ENCODE measurements around the gene ME3. TPM values are rescaled to one million over a fixed set of nuclear protein-coding genes. Genes with fewer than 3 reads are reported as not detected.

Gene ME3
- polyA plus RNA-seq, 1 donor from 2014 or later = not detected

DNA sequence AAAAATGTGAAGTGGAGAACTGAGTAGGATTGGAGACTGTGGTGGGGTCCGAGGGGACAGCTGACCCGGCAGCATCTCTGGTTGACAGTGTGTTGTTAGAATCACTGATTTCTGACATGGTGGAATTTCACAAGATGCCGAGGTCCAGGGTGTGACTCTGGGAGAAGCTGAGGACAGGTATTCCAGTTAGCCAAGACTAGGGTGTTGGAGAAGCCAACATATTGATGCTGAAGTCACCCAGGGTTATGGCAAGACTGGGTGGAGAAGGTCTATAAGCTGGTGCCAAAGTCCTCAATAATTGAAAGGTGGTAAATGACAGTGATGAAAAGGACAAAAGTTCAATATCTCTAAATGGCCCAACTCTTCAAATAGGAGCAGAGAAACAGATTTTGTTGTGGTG is 86.1 kb downstream of the ME3 start:
- Mint-ChIP-seq H3K9me3 (no peaks in the 10 kb centered on the region), H3K36me3 (no peaks in the 10 kb centered on the region), H3K4me3 (no peak overlapping the region), H3K27me3 (peaks cover 4% of the 10 kb centered on the region), H3K4me1 (no peaks in the 10 kb centered on the region), H3K27ac (no peak overlapping the region)

DNA sequence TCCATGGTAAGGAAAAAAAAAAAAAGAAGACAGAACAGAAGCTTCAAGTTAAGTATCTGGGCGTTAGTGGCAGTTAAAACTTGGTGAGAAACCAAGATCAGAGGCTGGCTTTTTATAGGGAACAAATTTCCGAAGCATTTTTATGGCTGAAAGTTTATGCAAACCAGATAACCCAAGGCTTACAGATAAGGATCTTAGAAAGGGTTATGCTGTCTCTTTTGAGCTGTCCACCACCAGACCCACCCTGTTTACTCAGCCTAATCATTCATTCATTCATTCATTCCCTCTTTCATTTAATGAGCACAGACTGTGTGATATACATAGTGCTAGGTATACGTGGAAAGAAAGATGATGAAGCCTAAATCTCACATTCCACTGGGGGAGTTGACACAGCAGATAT is 89.5 kb downstream of the ME3 start:
- Mint-ChIP-seq H3K27ac (no peak overlapping the region), H3K4me3 (no peak overlapping the region), H3K36me3 (no peaks in the 10 kb centered on the region), H3K9me3 (no peaks in the 10 kb centered on the region), H3K4me1 (no peaks in the 10 kb centered on the region), H3K27me3 (peaks cover 4% of the 10 kb centered on the region)

DNA sequence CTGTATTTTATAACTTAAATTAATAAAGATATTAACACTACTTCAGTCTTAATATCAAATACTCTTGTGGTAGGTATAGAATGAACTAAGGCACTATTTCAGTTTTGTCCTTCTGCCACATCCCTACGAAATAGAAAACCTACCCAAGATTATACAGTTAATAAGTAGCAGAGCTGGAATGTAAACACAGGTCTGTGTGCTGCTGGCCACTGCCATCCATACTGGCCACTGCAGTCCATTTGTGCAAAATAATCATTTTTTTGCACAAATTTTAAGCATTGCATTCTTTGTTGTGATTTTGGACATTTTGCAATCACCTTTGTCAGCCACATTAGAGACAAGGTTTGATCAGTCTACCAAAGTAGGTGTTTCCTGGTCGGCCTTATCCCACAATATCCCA is 91.9 kb downstream of the ME3 start:
- Mint-ChIP-seq H3K36me3 (no peaks in the 10 kb centered on the region), H3K4me3 (no peak overlapping the region), H3K4me1 (no peaks in the 10 kb centered on the region), H3K27me3 (peaks cover 4% of the 10 kb centered on the region), H3K9me3 (no peaks in the 10 kb centered on the region), H3K27ac (no peak overlapping the region)

DNA sequence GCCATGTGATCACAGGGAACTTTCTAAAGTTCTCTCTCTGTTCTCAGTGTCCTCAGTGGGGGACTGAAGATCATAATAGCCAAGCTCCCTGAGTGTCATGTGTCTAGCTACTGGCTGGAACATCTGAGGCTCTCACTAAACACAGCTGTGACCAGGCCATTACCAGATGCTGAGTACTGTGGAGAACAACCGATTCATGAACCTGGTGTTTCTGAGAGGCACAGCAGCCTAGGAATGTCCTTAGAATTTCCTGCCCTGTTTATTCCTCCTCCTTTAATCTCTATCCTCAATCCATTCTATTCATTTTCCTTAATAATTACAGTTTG is 93.0 kb downstream of the ME3 start:
- H3K27me3 Mint-ChIP-seq = peaks cover 4% of the 10 kb centered on the region
- H3K27ac Mint-ChIP-seq = no peak overlapping the region
- no peaks in the 10 kb centered on the region for H3K4me1 Mint-ChIP-seq
- H3K36me3 Mint-ChIP-seq = no peaks in the 10 kb centered on the region
- H3K4me3 Mint-ChIP-seq = no peak overlapping the region
- no peaks in the 10 kb centered on the region for H3K9me3 Mint-ChIP-seq

DNA sequence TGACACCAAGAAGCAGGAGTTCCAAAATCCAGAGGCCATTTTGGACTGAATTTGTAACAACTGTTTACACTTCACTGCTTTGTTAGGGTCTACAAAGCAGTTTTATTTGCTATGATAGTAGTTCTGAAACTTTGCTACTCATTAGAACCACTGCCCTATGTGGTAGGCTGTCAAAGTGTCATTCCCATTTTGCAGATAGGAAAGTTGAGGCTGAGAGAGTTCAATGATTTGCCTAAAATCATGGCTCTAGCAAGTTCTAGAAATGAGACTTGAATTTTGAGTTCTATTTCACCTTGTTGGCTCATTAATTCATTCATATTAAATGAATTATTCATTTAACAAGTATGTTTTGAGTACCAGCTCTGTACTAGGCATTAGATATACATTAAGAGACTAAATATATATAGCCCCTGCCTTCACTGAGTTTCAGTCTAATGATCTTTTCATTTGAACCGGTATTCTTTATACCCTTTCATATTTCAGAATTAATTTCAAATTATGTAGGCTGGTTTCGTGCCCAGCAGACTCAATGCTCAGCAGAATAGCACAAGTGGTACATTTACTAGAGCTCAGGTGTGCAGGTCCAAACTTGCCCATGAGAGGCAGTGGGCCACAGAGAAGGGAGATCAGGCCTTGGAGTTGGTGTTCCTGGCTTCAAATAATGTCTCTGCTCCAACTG is 93.5 kb downstream of the ME3 start:
- H3K27ac Mint-ChIP-seq = no peak overlapping the region
- no peak overlapping the region for H3K4me3 Mint-ChIP-seq
- H3K27me3 Mint-ChIP-seq = peaks cover 4% of the 10 kb centered on the region
- H3K36me3 Mint-ChIP-seq = no peaks in the 10 kb centered on the region
- no peaks in the 10 kb centered on the region for H3K9me3 Mint-ChIP-seq
- no peaks in the 10 kb centered on the region for H3K4me1 Mint-ChIP-seq

DNA sequence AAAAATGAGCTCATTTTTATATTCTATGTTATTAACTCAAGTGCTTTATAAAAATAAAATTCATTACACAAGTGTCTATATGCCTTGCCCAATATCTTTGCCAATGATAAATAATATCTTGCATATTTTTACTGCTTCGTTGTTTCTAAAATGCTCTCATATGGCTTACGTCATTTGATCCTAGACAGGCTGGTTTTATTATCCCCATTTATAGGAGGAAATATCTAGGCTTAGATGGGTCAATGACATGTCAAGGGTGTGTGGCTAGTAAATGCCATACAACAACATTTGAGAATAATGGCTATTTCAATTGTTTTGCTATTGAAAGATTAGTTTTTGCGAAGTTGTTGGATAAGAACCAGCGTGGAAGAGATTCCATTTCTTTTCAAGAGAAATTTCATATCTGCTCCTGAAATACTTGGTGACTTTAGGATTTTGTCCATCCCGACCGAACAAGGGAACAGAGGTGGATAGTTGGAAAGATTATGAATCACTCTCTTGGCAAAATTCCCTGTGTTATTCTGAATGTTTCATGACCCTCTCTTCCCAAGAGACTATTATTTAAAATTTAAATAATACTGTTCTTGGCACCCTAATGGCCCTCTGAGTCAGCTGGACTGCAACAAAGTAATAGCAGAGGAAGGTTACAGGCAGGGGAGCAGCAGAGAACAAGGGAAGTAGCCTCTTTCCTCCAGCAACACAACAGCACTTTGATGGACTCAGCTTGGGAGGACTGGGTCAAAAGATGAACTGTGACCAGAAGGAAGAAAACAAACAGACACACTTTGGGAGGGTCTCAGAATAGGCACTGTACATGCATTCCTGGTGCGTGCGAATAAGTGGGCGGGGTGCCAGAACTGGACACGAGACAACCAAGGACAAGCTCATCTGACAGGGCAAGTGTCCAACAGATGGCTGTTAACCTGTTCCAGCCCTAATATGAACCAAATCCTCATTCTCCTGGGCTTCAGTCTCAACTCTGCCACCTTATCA is 94.5 kb downstream of the ME3 start:
- H3K27me3 Mint-ChIP-seq = peaks cover 4% of the 10 kb centered on the region
- H3K27ac Mint-ChIP-seq = no peak overlapping the region
- H3K4me3 Mint-ChIP-seq = no peak overlapping the region
- H3K4me1 Mint-ChIP-seq = no peaks in the 10 kb centered on the region
- H3K36me3 Mint-ChIP-seq = no peaks in the 10 kb centered on the region
- H3K9me3 Mint-ChIP-seq = no peaks in the 10 kb centered on the region

DNA sequence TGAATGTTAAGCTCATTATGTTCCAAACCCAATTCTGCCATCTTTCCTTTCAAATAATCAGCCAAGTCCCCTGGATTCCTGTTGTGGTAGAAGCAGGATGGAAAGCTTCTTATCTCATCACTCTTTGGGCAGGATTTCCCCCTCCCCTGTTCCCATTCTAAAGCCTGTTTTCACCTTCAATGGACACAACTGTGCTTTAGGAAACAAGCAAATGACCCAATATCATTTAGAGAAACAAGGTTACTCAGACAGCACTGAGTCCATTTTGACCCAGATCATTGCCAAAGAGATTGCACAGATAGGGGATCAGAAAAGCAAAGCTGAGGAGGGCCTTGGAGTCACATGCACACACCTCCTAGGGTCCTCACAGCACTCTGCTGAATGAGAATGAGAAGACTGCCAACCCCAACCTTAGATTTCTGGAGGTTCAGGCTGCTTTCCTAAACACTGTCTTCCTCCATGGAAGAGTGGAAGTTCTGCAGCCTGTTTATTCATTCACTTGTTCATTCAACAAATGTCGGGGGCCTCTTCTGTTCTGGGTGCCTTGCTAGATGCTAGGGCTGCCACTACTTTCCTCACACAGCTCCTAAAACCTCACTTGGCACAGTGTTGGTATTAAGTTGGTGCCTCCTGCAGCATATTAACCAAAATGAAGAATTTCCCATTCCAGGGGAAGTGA is 95.3 kb downstream of the ME3 start:
- peaks cover 4% of the 10 kb centered on the region for H3K27me3 Mint-ChIP-seq
- peaks cover 2% of the 10 kb centered on the region for H3K36me3 Mint-ChIP-seq
- no peaks in the 10 kb centered on the region for H3K9me3 Mint-ChIP-seq

DNA sequence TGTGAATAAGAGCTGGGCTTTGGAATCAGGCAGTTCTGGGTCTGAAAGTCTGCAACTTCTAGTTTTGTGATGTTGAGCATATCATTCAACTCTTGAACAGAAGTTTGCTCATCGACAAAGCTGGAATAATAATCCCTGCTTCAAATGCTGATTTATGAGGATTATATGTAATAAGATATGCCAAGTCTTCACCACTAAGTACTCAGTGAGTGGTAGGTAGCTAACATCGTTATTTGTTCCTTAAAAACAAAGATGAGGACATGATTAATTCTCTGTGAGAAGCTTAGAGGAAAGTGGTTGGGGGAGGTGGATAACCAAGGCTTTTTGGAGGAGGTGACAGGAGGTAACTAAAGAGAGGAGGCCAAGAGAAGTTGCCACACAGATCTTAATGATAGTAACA is 96.5 kb downstream of the ME3 start:
- Mint-ChIP-seq H3K36me3 (peaks cover 2% of the 10 kb centered on the region), H3K4me1 (no peaks in the 10 kb centered on the region), H3K4me3 (no peak overlapping the region), H3K9me3 (no peaks in the 10 kb centered on the region), H3K27me3 (no peaks in the 10 kb centered on the region), H3K27ac (no peak overlapping the region)

More for the DNA sequence above, 95.3 kb downstream of the ME3 start:
- H3K4me1 Mint-ChIP-seq = no peaks in the 10 kb centered on the region
- H3K27ac Mint-ChIP-seq = no peak overlapping the region
- no peak overlapping the region for H3K4me3 Mint-ChIP-seq

DNA sequence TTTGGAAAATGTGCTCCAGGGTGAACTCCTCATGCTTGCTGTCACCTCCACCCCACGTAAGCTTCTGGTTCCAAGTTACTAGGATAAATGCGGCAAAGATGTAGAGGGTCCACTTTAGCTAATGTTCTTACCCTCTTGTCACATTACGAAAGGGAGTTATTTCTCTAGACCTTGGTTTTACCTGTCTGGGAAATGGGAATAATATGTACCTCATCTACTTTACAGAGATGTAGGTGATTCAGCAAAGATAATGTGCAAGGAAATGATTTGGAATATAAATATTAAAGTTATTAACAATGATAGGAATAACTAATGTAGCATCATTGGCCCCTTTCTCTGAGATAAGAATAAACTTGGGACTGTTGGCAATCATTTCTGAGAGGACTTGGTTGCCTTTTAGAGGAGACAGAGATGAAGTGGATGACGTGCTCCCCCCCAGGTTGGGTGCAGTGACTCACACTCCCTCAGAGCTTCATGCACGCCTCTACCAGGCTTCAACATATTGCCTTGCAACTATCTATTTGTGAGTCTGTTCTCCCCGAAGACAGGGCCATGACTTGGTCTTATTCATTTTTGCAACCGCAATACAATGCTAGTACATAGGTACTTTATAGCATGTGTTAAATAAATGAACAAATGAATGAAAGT is 97.1 kb downstream of the ME3 start:
- Mint-ChIP-seq H3K36me3 (peaks cover 2% of the 10 kb centered on the region), H3K4me3 (no peak overlapping the region), H3K9me3 (no peaks in the 10 kb centered on the region), H3K27ac (no peak overlapping the region), H3K27me3 (peaks cover 1% of the 10 kb centered on the region), H3K4me1 (no peaks in the 10 kb centered on the region)

DNA sequence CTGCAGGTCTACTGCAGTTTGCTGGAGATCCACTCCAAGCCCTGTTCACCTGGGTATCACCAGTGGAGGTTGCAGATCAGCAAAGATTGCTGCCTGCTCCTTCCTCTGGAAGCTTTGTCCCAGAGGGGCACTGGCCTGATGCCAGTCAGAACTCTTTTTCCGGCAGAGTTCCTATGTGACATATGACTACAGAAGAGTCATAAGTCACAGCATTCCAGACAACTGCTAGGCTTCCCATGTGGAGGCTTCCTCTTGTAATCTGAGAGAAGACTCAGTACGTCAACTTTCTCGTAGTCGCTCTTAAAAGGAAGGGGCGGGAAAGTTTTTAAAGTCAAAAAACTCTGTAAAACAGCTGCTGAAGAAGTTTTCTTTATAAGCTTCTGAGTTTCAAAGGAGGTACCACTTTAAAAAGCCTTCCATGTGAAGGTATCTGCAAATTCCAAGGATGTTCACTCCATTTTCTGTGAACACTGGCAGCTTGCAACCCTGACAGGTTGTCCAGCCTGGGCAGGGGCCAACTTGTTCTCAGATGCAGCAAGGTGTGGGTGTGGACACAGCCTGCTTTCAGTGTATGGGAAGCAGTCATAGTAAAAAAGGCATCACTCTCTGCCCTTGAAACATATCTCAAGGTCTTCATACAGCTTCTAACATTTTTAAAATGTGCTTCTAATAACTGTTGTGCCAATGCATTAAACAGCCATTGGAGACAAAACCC is 97.8 kb downstream of the ME3 start:
- no peak overlapping the region for H3K27ac Mint-ChIP-seq
- H3K27me3 Mint-ChIP-seq = peaks cover 1% of the 10 kb centered on the region
- peaks cover 2% of the 10 kb centered on the region for H3K36me3 Mint-ChIP-seq
- H3K4me1 Mint-ChIP-seq = no peaks in the 10 kb centered on the region
- H3K9me3 Mint-ChIP-seq = no peaks in the 10 kb centered on the region
- no peak overlapping the region for H3K4me3 Mint-ChIP-seq

DNA sequence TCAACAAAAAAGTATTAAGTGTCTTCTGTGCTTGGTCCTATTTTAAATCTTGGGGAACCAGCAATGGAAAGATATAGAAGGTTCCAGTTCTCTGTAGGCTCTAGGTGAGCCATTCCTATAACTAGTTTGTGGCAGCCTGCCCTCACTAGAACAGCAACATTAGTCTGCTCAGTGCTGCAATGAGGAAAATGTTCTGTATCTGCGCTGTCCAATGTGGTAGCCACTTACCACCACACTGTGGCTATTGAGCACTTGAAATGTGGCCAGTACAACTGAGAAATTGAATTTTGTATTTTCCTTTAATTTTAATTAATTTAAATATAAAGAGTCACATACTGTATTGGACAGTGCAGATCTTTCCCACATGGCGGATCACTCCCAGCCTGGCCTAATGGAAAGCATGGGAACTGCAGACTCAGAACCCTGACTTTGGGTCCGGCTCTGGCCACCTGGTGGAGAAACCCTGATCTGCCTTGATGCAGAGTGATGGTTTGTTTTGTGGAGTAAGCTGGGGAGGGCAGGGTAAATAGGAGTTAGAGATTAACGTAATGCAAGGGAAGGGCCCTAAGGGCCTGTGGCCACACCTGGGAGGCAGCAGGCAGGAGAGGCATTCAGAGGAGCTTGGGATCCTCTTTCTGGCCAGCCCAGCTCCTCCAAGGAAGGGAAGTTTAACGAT is 101.0 kb downstream of the ME3 start:
- Mint-ChIP-seq H3K9me3 (no peaks in the 10 kb centered on the region), H3K4me1 (no peaks in the 10 kb centered on the region), H3K36me3 (peaks cover 3% of the 10 kb centered on the region), H3K27me3 (peaks cover 3% of the 10 kb centered on the region), H3K4me3 (no peak overlapping the region), H3K27ac (no peak overlapping the region)

DNA sequence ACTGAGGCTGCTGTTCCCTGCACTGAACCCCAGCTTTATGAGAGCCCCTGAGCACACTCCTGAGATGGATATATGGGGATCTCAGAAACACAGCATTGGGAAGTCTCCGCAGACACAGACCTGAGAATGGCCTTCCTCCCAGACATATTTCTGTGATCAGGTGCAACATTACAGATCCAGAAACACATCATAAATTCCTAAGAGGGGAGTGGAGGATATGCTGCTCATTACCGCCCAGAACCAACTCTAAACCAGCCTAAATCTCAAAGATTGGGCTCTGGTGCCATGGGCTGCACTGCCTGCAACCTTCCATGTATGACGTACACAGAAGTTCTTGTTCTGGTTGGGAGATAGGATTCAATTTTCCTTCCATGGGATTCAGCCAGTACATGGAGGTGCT is 102.0 kb downstream of the ME3 start:
- Mint-ChIP-seq H3K4me3 (no peak overlapping the region), H3K27me3 (peaks cover 3% of the 10 kb centered on the region), H3K36me3 (peaks cover 3% of the 10 kb centered on the region), H3K27ac (no peak overlapping the region), H3K4me1 (no peaks in the 10 kb centered on the region), H3K9me3 (no peaks in the 10 kb centered on the region)

DNA sequence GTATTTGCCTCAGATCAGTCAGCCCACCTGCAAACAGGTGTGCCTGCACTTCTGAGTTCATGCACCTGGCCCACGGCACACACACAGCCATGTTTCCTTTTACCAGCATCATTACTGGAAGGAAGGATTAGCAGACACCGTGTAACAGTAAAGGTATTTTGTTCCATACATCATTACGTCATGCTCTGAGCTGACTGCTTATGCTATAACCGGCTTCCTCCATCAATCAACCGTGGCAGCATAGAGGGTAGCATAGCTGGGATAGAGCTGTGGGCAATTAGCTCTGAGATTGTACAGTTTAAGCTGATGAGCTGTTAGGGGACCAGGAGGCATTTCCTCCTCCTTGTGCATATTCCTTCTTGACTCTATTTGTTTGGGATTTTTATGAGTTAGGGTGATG is 102.4 kb downstream of the ME3 start:
- Mint-ChIP-seq H3K27ac (no peak overlapping the region), H3K4me1 (no peaks in the 10 kb centered on the region), H3K27me3 (peaks cover 6% of the 10 kb centered on the region), H3K36me3 (peaks cover 3% of the 10 kb centered on the region), H3K9me3 (no peaks in the 10 kb centered on the region), H3K4me3 (no peak overlapping the region)

DNA sequence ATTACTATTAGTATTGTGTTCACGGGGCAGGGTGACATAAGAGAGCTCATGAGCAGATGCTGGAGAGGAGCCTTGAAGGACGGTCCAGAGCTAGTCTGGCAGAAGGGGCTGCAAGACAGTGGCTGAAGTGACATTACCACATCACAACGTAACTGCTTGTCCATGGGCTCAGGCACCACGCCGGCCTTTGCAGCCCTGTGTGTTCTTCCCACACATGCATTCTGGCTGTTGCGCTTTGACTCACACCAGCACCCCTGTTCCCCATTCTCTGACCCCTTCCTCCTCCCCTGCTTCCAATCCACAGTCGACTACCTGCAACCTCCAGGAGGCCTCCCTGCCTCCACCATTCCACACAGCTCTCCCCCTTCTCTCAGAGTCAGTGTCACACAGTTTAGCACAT is 103.3 kb downstream of the ME3 start:
- H3K27me3 Mint-ChIP-seq = peaks cover 10% of the 10 kb centered on the region
- H3K36me3 Mint-ChIP-seq = peaks cover 3% of the 10 kb centered on the region
- no peaks in the 10 kb centered on the region for H3K9me3 Mint-ChIP-seq
- H3K27ac Mint-ChIP-seq = no peak overlapping the region
- no peaks in the 10 kb centered on the region for H3K4me1 Mint-ChIP-seq
- H3K4me3 Mint-ChIP-seq = no peak overlapping the region
